Osteoblast (primary cell): Measurements from ENCODE around the gene CASKIN2. TPM values are rescaled to one million over a fixed set of nuclear protein-coding genes. Genes with fewer than 3 reads are reported as not detected.

Experiments
- DNase-seq: peaks from one replicate; pipeline ENCODE4 v3.0.0; 2011; ENCODE audit warnings: low spot score, mixed read lengths; ENCODE audit not compliant: insufficient read length; ENCODE audit errors: missing footprints
- H2AFZ ChIP-seq: 2 replicates; pipeline ENCODE4 v1.6.0; 2011; ENCODE audit warnings: mild to moderate bottlenecking, low read length
- H3K27ac ChIP-seq: 2 replicates; pipeline ENCODE4 v1.5.1; 2011; ENCODE audit warnings: mild to moderate bottlenecking, low read depth, low read length, moderate library complexity
- H3K27me3 ChIP-seq: 2 replicates; pipeline ENCODE4 v1.6.0; 2012; ENCODE audit warnings: mild to moderate bottlenecking, control low read depth, inconsistent platforms, low read length, moderate library complexity; ENCODE audit not compliant: insufficient read depth
- H3K36me3 ChIP-seq: 2 replicates; pipeline ENCODE4 v1.5.1; 2011; ENCODE audit warnings: mild to moderate bottlenecking, low read length, control low read depth, moderate library complexity; ENCODE audit not compliant: insufficient read depth
- H3K4me1 ChIP-seq: 2 replicates; pipeline ENCODE4 v1.5.1; 2011; ENCODE audit warnings: mild to moderate bottlenecking, low read length, control low read depth, moderate library complexity; ENCODE audit not compliant: insufficient read depth
- H3K4me2 ChIP-seq: 2 replicates; pipeline ENCODE4 v1.6.0; 2011; ENCODE audit warnings: mild to moderate bottlenecking, low read length; ENCODE audit not compliant: insufficient read depth
- H3K4me3 ChIP-seq: fragments of 200-600 bp; sonication (generic); 3 replicates; pipeline ENCODE4 v1.5.1; 2012; ENCODE audit warnings: mild to moderate bottlenecking, low read length, inconsistent platforms; ENCODE audit not compliant: insufficient read depth
- H3K79me2 ChIP-seq: 2 replicates; pipeline ENCODE4 v1.6.0; 2012; ENCODE audit warnings: mild to moderate bottlenecking, low read length, control low read depth, inconsistent platforms; ENCODE audit not compliant: insufficient read depth
- H3K9me3 ChIP-seq: 2 replicates; pipeline ENCODE4 v1.5.1; 2011; ENCODE audit warnings: low read depth, low read length, control low read depth
- H4K20me1 ChIP-seq: 2 replicates; pipeline ENCODE4 v1.6.0; 2012; ENCODE audit warnings: mild to moderate bottlenecking, low read length, control low read depth; ENCODE audit not compliant: insufficient read depth
- total RNA-seq: library from RNA; depleted of rRNA; stranded (reverse); fragments of >200 nt; gene quantifications from 2 replicates; pipeline ENCODE4 v1.2.3, GENCODE V29; 2012
- TF ChIP-seq, protein P1 (sequence below): IDR thresholded peaks from 2 replicates; pipeline ENCODE4 v1.5.1; 2011; ENCODE audit warnings: mild to moderate bottlenecking, low read depth, low read length, moderate library complexity; ENCODE audit errors: extremely low read depth

The CASKIN2 gene
- total RNA-seq, 1 donor = 8.7 TPM

DNA sequence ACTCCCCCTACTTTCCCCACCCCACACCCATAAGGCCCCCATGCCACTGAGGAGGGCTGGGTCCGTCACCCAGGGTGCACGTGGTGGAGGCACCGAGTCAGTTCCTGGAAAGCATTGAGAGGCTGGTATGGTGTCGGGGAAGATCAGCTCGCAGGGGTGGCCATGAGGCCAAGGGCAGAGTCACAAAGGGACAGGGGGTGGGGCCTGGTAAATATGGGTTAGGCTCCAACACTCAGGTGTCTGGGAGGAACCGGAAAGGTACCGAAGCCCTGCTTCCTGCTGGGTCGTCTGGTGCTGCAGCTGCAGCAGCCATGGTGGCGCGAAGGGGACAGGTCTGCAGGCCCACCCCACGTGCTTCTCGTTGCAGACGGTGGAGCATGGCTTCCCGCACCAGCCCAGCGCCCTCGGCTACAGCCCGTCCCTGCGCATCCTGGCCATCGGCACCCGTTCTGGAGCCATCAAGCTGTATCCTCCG lies 40.4 kb upstream of the CASKIN2 start:
- Histone ChIP-seq H3K4me1 (peaks cover 3% of the 10 kb centered on the region), H3K4me3 (no peak overlapping the region), H3K79me2 (no peaks in the 10 kb centered on the region), H3K27me3 (no peaks in the 10 kb centered on the region), H2AFZ (no peak overlapping the region), H3K27ac (no peak overlapping the region), H3K9me3 (no peaks in the 10 kb centered on the region), H3K36me3 (no peaks in the 10 kb centered on the region), H3K4me2 (no peak overlapping the region), H4K20me1 (no peaks in the 10 kb centered on the region)
- DNase-seq = no peak
- TF ChIP-seq, protein P1, sequence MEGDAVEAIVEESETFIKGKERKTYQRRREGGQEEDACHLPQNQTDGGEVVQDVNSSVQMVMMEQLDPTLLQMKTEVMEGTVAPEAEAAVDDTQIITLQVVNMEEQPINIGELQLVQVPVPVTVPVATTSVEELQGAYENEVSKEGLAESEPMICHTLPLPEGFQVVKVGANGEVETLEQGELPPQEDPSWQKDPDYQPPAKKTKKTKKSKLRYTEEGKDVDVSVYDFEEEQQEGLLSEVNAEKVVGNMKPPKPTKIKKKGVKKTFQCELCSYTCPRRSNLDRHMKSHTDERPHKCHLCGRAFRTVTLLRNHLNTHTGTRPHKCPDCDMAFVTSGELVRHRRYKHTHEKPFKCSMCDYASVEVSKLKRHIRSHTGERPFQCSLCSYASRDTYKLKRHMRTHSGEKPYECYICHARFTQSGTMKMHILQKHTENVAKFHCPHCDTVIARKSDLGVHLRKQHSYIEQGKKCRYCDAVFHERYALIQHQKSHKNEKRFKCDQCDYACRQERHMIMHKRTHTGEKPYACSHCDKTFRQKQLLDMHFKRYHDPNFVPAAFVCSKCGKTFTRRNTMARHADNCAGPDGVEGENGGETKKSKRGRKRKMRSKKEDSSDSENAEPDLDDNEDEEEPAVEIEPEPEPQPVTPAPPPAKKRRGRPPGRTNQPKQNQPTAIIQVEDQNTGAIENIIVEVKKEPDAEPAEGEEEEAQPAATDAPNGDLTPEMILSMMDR = no peak

DNA sequence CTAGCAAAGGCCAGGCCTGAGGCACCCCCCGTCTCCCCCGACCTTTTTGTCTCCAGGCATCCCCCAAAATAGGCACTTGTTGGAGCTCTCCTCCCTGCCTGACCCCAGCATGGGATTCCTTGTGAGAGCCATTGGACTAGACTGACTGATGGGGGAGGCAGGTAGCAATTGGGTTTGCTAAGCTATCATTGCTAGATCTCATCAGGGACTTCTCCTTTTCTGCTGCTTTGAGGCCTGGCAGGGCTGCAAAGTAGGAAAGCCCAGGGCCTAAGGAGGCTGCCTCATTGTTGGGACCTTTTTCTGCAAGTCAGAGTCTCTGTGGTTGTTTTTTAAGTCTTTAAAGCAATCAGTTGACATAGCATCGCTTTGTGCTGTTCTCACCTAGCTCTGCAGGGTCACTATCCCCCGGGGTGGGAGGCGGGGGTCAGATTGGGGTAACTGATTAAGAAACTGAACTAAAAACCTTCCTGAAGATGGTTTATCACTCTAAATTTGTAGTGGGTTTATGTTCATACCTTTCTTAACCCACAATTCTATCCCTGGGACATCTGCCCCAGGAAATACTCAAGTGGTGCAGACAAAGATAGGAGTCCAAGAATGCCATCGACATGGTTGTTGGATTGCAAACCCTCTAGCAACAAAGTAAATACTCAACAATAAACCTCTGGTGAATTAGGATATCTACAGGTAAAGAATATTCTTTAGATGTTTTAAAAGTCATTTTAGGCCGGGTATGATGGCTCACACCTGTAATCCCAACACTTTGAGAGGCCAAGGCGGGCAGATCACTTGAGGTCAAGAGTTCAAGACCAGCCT lies 38.2 kb upstream of the CASKIN2 start:
- Histone ChIP-seq H4K20me1 (no peaks in the 10 kb centered on the region), H2AFZ (no peak overlapping the region), H3K4me2 (no peak overlapping the region), H3K27ac (no peak overlapping the region), H3K9me3 (no peaks in the 10 kb centered on the region), H3K4me3 (no peak overlapping the region), H3K4me1 (peaks cover 3% of the 10 kb centered on the region), H3K36me3 (no peaks in the 10 kb centered on the region), H3K79me2 (no peaks in the 10 kb centered on the region), H3K27me3 (no peaks in the 10 kb centered on the region)
- TF ChIP-seq, protein P1 = no peak
- DNase-seq = no peak

DNA sequence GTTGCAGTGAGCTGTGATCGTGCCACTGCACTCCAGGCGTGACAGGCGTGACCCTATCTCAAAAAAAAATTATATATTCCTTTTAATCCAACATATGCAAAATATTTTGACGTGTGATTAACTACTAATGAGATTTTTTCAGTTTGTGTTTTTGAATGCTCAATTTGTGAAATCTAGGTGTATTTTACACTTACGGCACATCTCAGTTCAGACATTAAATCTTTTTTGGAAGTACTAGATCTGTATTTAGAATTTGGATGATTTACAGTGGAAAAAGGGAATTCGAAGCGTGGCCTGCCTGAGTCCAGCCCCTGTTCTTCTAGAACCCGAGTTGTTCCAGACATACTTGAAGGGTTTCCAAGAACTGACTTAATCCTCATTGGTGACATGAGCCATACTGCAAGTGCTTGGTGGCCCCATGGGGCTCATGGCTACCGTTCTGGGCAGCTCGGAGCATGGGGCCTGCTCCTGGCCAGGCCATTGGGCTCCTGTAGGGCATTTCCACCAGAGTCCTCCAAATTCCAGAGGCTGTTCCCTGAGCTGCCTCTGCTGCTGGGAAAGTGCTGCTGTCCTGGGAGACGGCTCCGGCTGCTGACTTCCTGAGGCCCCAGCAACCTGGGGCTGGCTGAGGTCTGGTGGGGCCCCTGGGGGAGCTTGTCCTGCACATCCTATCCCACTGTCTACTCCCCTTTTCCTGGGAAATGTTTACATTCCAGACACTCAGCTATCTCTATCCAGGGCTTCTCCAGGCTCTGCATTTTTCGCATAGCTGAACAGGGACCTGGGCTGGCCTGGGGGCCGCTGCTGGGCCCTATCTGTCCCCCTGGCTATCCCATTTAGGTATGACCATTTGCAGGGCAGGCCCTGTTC lies 37.3 kb upstream of the CASKIN2 start:
- TF ChIP-seq, protein P1 = no peak
- H3K4me2 ChIP-seq = no peak overlapping the region
- H3K4me3 ChIP-seq = no peak overlapping the region
- peaks cover 3% of the 10 kb centered on the region for H3K4me1 ChIP-seq
- no peaks in the 10 kb centered on the region for H3K9me3 ChIP-seq
- H4K20me1 ChIP-seq = no peaks in the 10 kb centered on the region
- no peaks in the 10 kb centered on the region for H3K27me3 ChIP-seq
- no peaks in the 10 kb centered on the region for H3K79me2 ChIP-seq
- H2AFZ ChIP-seq = no peak overlapping the region
- no peaks in the 10 kb centered on the region for H3K36me3 ChIP-seq
- no peak overlapping the region for H3K27ac ChIP-seq
- peak; percentile 75 for DNase-seq

DNA sequence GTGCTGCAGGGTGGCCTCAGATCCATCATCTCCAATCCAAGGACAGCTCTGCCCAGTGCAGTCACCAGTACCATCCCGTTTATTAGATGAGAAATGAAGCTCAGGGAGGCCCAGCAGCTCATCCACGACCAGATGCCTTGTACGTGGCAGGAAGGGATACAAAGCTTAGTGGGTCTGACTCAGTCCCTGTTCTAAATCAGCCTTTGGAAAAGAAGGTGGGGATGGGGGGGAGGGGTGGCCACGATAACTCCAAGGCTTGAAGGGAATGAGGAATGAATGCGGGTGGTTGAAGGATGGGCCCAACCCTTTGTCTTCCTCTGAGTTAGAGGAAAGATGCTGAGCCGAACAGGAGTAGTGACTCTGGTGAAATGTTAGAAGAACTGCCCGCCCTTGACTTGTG lies 35.9 kb upstream of the CASKIN2 start:
- Histone ChIP-seq H3K4me1 (no peaks in the 10 kb centered on the region), H3K9me3 (no peaks in the 10 kb centered on the region)
- DNase-seq = no peak

More for the DNA sequence above, 35.9 kb upstream of the CASKIN2 start:
- no peaks in the 10 kb centered on the region for H3K27me3 ChIP-seq
- no peak overlapping the region for H3K27ac ChIP-seq
- TF ChIP-seq, protein P1 = no peak
- no peaks in the 10 kb centered on the region for H3K36me3 ChIP-seq
- H4K20me1 ChIP-seq = no peaks in the 10 kb centered on the region
- no peak overlapping the region for H3K4me3 ChIP-seq
- H2AFZ ChIP-seq = no peak overlapping the region
- no peak overlapping the region for H3K4me2 ChIP-seq
- H3K79me2 ChIP-seq = no peaks in the 10 kb centered on the region
